HEK293T (cell line): Measurements from ENCODE around the gene XYLT2.

Experiments used
- ARNT ChIP-seq: fragments of 450-650 bp; IDR thresholded peaks from 2 replicates; pipeline ENCODE4 v1.6.1; 2017; ENCODE audit warnings: mild to moderate bottlenecking
- CTBP1 ChIP-seq: fragments of 450-650 bp; IDR thresholded peaks from 2 replicates; pipeline ENCODE4 v1.6.1; 2016; ENCODE audit warnings: borderline replicate concordance
- FOXK2 ChIP-seq: fragments of 450-650 bp; IDR thresholded peaks from 2 replicates; pipeline ENCODE4 v1.6.1; 2016; ENCODE audit warnings: mild to moderate bottlenecking
- L3MBTL2 ChIP-seq: fragments of 450-650 bp; conservative IDR thresholded peaks from 2 replicates; pipeline ENCODE4 v1.6.1; 2016; ENCODE audit warnings: mild to moderate bottlenecking
- LEF1 ChIP-seq: fragments of 450-650 bp; IDR thresholded peaks from 2 replicates; pipeline ENCODE4 v1.6.1; 2017; ENCODE audit warnings: mild to moderate bottlenecking, borderline replicate concordance
- PKNOX1 ChIP-seq: fragments of 450-650 bp; IDR thresholded peaks from 2 replicates; pipeline ENCODE4 v1.6.1; 2016

DNA sequence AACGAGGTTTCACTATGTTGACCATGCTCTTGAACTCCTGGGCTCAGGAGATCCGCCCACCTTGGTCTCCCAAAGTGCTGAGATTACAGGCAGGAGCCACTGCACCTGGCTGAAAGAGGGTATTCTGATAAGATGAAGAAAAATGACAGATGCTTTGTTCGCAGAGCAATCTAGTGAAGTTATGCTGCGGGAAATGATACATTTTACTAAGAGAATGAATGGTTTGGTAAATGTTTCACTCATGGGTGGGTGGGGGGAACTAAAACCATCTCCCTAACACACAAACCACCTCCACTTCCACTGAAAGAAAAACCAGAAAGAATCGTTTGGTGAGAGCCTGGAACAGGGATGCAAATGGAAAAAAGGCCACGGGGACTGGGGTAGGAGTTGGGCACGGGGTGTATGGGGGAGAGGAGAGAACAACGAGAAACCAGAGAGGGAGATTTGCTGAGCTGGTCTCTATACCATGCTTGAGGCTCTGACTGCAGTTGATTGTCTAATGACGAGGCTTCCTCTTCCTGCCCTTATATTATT, 19.0 kb upstream of the XYLT2 start:
- TF ChIP-seq PKNOX1, result no peak
- no peak for TF ChIP-seq ARNT
- TF ChIP-seq CTBP1, result no peak
- no peak for TF ChIP-seq FOXK2
- TF ChIP-seq L3MBTL2, result no peak
- TF ChIP-seq LEF1, result no peak
